A673 (cell line): ENCODE measurements around the gene GDPD5. TPM values are rescaled to one million over a fixed set of nuclear protein-coding genes. Genes with fewer than 3 reads are reported as not detected.

Source experiments
- BruUV-seq: library from RNA; stranded (reverse); fragments of 400-500 nt; replicated peaks from 2 replicates; lab custom pipeline; 2021; lab: Mats Ljungman, UMichigan
- CTCF ChIA-PET: fragments of 300-600 bp; sonication (Branson Sonifier 250); formaldehyde crosslinking; loops from one replicate; lab custom pipeline; 2022; ENCODE audit warnings: antibody characterized with exemption; lab: Charles Lee
- POLR2A ChIA-PET: fragments of 300-600 bp; sonication (Branson Sonifier 250); formaldehyde crosslinking; loops from one replicate; lab custom pipeline; 2022; ENCODE audit warnings: antibody characterized with exemption; ENCODE audit not compliant: low non-redundant PET; lab: Charles Lee
- DNase-seq: peaks from one replicate; pipeline ENCODE4 v3.0.0-alpha.2; 2015; ENCODE audit warnings: low spot score
- H3K27ac ChIP-seq: fragments of 200-600 bp; sonication (generic); 2 replicates; pipeline ENCODE4 v1.5.1; 2016; ENCODE audit warnings: mixed run types, low read depth, mild to moderate bottlenecking, mixed read lengths, antibody characterized with exemption, low read length; ENCODE audit not compliant: poor library complexity, severe bottlenecking
- H3K27me3 ChIP-seq: fragments of 200-600 bp; sonication (generic); replicated peaks from 2 replicates; pipeline ENCODE4 v1.6.1; 2017; ENCODE audit warnings: mixed run types, low read depth, mild to moderate bottlenecking, mixed read lengths, antibody characterized with exemption, low read length; ENCODE audit not compliant: insufficient read depth, poor library complexity
- H3K36me3 ChIP-seq: fragments of 200-600 bp; sonication (generic); 2 replicates; pipeline ENCODE4 v1.6.1; 2016; ENCODE audit warnings: mixed run types, mild to moderate bottlenecking, mixed read lengths, antibody characterized with exemption, low read length; ENCODE audit not compliant: insufficient read depth, poor library complexity, severe bottlenecking
- H3K4me1 ChIP-seq: fragments of 200-600 bp; sonication (generic); 2 replicates; pipeline ENCODE4 v1.6.1; 2017; ENCODE audit warnings: mixed run types, mild to moderate bottlenecking, mixed read lengths, antibody characterized with exemption, low read length; ENCODE audit not compliant: insufficient read depth, poor library complexity, severe bottlenecking
- H3K4me3 ChIP-seq: fragments of 200-600 bp; sonication (generic); 2 replicates; pipeline ENCODE4 v1.5.1; 2016; ENCODE audit warnings: low read depth, mixed run types, mild to moderate bottlenecking, mixed read lengths, low read length; ENCODE audit not compliant: poor library complexity, severe bottlenecking
- H3K9me3 ChIP-seq: fragments of 200-600 bp; sonication (generic); 2 replicates; pipeline ENCODE4 v1.6.1; 2016; ENCODE audit warnings: mixed run types, low read depth, mild to moderate bottlenecking, mixed read lengths, antibody characterized with exemption, low read length; ENCODE audit not compliant: poor library complexity, severe bottlenecking
- CTCF ChIP-seq: fragments of 300-800, 200-600 bp; sonication (generic); conservative IDR thresholded peaks from 2 replicates; pipeline ENCODE4 v1.5.1; 2017; ENCODE audit warnings: low read depth, mild to moderate bottlenecking, antibody characterized with exemption, low read length, moderate library complexity, mixed read lengths
- EZH2 ChIP-seq: fragments of 200-600 bp; sonication (generic); IDR thresholded peaks from 2 replicates; pipeline ENCODE4 v1.6.1; 2017; ENCODE audit warnings: borderline replicate concordance, low read depth, mild to moderate bottlenecking, mixed read lengths, antibody characterized with exemption, low read length; ENCODE audit not compliant: poor library complexity, severe bottlenecking
- intact Hi-C: fragments of 100-400 bp; cut with micrococcal nuclease; formaldehyde crosslinking; loops from one replicate; pipeline ENCODE4 v1.10.0; 2022; ENCODE audit not compliant: unreplicated experiment
- total RNA-seq: library from RNA; stranded (reverse); gene quantifications from 2 replicates; pipeline ENCODE4 v1.2.3, GENCODE V29; 2021

The GDPD5 gene
- total RNA-seq, 1 experiment from 2014 or later = 1.4 TPM

- Histone ChIP-seq H3K4me3 (no peak overlapping the region), H3K27me3 (no peaks in the 10 kb centered on the region), H3K27ac (no peak overlapping the region), H3K9me3 (no peaks in the 10 kb centered on the region), H3K36me3 (no peaks in the 10 kb centered on the region), H3K4me1 (no peaks in the 10 kb centered on the region)
- ChIA-PET POLR2A (no interaction called here), CTCF (no interaction called here)
- TF ChIP-seq EZH2 (no peak), CTCF (peak; percentile 94)
- intact Hi-C loops = loop anchor here (1.0 to 10.0 kb wide), 2 partner anchors 30 to 317 kb away; no protein-coding TSS in a partner anchor
- peak; percentile 65 for DNase-seq
- no TSS peak for BruUV-seq
Observed at GRCh38 chr11:75547617-75548058, 21.9 kb upstream of the GDPD5 start.

GRCh38 chr11:75547177-75547576 lies 21.4 kb upstream of the GDPD5 start:
- Histone ChIP-seq H3K36me3 (no peaks in the 10 kb centered on the region), H3K4me1 (no peaks in the 10 kb centered on the region), H3K27ac (no peak overlapping the region), H3K9me3 (no peaks in the 10 kb centered on the region), H3K4me3 (no peak overlapping the region), H3K27me3 (no peaks in the 10 kb centered on the region)
- ChIA-PET POLR2A (no interaction called here), CTCF (interaction anchor here (0.7 kb wide), 1 partner anchor 27 kb away, joined by 3 read pairs; no protein-coding TSS in a partner anchor)
- BruUV-seq = no TSS peak
- TF ChIP-seq EZH2 = no peak
- no peak for TF ChIP-seq CTCF
- no peak for DNase-seq
- intact Hi-C loops = loop anchor here (1.0 to 10.0 kb wide), 2 partner anchors 30 to 318 kb away; no protein-coding TSS in a partner anchor

GRCh38 chr11:75543806-75544205 lies 18.1 kb upstream of the GDPD5 start:
- intact Hi-C loops = loop anchor here (10.0 kb wide), 1 partner anchor 321 kb away; no protein-coding TSS in a partner anchor
- H3K9me3 ChIP-seq = no peaks in the 10 kb centered on the region
- no peak overlapping the region for H3K27ac ChIP-seq
- no peak for DNase-seq
- TF ChIP-seq CTCF = no peak
- no peak for TF ChIP-seq EZH2
- H3K4me3 ChIP-seq = no peak overlapping the region
- CTCF ChIA-PET = no interaction called here
- H3K27me3 ChIP-seq = no peaks in the 10 kb centered on the region
- no TSS peak for BruUV-seq
- POLR2A ChIA-PET = no interaction called here
- no peaks in the 10 kb centered on the region for H3K4me1 ChIP-seq
- H3K36me3 ChIP-seq = no peaks in the 10 kb centered on the region
